ENCODE measurements around the gene F2.
"Not testable (repeated sequence)": the region's sequence is repeated elsewhere in the genome, so short reads cannot be mapped to it uniquely, and the experiment has no call there.

DNA sequence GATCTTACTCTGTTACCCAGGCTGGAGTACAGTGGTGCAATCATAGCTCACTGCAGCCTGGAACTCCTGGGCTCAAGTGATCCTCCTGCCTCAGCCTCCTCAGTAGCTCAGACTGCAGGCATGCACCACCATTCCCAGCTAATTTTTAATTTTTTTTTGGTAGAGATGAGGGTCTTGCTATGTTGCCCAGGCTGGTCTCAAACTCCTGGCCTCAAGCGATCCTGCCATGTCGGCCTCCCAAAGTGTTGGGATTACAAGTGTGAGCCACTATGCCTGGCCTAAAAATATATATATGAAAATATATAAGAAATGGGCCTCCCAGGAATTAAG, 1.2 kb upstream of the F2 start:
- TF ChIP-seq, protein P1, sequence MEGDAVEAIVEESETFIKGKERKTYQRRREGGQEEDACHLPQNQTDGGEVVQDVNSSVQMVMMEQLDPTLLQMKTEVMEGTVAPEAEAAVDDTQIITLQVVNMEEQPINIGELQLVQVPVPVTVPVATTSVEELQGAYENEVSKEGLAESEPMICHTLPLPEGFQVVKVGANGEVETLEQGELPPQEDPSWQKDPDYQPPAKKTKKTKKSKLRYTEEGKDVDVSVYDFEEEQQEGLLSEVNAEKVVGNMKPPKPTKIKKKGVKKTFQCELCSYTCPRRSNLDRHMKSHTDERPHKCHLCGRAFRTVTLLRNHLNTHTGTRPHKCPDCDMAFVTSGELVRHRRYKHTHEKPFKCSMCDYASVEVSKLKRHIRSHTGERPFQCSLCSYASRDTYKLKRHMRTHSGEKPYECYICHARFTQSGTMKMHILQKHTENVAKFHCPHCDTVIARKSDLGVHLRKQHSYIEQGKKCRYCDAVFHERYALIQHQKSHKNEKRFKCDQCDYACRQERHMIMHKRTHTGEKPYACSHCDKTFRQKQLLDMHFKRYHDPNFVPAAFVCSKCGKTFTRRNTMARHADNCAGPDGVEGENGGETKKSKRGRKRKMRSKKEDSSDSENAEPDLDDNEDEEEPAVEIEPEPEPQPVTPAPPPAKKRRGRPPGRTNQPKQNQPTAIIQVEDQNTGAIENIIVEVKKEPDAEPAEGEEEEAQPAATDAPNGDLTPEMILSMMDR (IDR thresholded peaks at IDR 0.05 in 8 of 11, conservative IDR thresholded peaks at IDR 0.05 in 3 of 11) = not testable (repeated sequence)
- not testable (repeated sequence) for TF ChIP-seq POLR2A (IDR thresholded peaks at IDR 0.05)
